ENCODE data around the gene GCKR.
"Not testable (repeated sequence)": the region's sequence is repeated elsewhere in the genome, so short reads cannot be mapped to it uniquely, and the experiment has no call there.

The GCKR gene

DNA sequence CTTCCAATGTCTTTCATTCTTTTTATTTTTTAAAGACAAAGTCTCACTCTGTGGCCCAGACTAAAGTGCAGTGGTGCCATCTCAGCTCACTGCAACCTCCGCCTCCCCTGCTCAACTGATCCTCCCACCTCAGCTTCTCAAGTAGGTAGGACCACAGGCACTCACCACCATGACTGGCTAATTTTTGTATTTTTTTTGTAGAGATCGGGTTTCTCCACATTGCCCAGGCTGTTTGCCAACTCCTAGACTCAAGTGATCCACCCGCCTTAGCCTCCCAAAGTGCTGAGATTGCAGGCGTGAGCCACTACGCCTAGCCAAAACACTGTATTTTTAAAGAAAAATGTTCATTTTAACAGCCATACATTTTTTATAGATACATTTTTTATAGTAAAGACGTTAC lies 12.7 kb downstream of the GCKR start:
- no peak for DNase-seq

DNA sequence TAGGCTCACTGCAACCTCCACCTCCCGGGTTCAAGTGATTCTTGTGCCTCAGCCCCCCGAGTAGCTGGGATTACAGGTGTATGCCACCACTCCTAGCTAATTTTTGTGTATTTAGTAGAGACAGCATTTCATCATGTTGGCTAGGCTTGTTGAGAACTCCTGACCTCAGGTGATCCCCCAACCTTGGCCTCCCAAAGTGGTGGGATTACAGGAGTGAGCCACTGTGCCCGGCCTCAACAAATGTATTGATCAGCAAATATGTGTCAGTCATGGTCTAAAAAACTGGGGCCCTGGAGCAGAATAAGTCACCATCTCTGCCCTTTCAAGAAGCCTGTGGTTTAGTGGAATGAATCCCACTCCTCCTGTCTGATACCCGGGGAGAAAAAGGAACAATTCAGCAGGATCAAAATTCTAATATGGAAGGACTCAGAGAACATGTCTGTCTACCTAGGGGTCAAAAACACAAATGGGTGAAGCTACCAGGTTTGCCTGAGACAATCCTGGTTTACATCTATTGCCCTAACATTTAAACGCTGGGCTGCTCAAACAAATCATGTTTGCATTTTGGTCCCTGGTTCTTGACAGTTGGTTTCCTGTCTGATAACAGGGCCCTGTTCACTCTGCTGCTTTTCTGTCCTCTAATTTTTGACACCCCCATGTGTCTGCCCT lies 21.6 kb downstream of the GCKR start:
- no peak for DNase-seq

DNA sequence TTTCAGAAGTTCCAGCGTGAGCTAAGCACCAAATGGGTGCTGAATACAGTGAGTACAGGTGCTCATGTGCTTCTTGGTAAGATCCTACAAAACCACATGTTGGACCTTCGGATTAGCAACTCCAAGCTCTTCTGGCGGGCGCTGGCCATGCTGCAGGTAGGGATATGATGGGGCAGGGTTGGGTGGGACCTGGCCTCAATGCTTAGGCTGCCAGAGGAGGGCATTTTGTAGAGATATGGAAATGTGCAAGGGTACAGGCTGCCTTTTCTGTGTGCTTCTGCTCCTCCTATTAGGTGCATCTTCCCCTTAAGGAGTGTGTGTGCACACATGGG lies 22.1 kb downstream of the GCKR start:
- no peak for DNase-seq

DNA sequence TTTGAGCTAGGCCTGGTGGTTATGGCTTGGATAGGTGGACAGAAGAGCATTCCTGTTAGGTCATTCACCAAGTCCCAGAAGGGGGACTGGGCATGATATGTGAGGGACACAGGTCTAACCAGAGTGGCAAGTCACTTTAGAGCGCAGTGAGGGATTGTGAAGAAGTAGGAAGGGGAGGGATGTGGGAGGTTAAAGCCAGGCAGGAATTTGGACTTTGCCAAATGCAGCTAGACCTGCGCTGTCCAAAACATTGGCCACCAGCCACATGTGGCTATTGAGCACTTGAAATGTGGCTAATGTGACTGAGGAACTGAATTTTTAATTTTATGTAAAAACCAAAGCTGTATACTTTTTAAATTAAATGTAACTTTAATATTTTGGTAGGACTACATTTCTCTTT lies 23.7 kb downstream of the GCKR start:
- no peak for DNase-seq

DNA sequence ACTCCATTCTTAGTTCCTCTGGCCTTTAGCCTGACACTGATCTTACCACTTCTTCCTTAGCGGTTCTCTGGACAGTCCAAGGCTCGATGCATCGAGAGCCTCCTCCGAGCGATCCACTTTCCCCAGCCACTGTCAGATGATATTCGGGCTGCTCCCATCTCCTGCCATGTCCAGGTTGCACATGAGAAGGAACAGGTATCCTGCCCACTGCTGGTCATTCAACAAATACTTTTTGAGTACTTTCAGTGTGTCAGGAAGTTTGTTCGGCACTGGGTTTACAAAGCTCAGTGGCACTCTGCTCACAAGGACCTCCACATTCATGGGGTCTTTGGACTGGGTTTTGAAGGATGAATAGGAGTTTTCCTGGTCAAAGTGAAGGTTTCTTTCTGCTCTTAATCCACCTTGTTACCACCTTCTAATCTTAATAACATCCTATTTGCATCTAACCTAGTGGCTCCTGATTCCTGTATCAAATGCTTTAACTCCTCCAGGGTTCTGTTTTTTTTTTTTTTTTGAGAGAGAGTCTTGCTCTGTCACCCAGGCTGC lies 25.8 kb downstream of the GCKR start:
- no peak for DNase-seq

DNA sequence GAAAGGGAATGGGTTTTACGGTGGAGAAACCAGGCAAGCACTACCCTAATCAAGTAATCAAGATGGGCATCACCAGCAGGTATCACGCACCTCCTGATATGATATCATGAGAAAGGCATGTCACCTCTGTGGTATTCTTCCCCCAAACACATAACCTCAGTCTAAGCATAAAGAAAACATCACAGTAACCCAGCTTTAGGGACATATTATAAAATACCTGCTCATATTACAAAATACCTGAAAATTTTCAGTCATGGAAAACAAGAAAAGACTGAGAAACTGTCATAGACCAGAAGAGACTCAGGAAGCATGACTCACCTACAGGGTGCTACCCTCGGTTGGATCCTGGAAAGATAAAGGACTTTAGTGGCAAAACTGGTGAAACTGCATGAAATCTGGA lies 30.5 kb downstream of the GCKR start:
- DNase-seq, result no peak

DNA sequence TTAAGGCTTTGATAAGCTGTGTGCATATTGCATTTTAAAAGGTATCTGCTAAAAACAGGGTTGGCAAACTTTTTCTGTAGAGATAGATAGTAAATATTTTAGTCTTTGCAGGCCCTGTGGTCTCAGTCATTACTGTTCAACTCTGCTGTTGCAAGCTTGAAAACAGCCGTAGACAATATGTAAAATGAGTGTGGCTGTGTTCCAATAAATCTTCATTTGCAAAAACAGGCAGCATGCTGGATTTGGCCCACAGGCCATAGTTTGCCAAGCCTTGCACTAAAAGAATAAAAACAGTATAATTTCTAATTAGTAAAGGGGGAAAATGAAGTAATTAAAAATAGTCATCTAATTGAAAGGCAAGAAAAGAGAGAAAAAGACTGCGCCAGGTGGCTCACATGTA lies 35.3 kb downstream of the GCKR start:
- DNase-seq, result no peak

DNA sequence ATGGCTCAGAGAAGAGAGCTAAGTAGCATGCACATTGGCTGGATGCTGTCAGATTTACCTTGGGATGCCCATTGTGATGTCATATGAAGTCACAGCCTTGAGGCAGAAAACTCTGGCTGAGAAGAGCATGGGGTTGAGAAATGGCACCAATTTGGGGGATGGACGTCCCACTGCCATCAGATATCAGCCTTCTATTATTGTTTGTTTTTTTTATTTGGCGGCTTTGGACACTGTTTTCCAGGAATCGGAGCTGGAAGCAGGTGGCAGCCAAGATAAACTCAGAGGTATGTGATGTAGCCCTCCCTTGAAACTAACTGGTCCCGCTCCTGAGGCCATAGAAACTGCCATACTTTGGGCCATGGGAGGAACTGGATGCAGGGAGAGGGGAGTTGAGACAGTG lies 40.6 kb downstream of the GCKR start:
- DNase-seq, result no peak

DNA sequence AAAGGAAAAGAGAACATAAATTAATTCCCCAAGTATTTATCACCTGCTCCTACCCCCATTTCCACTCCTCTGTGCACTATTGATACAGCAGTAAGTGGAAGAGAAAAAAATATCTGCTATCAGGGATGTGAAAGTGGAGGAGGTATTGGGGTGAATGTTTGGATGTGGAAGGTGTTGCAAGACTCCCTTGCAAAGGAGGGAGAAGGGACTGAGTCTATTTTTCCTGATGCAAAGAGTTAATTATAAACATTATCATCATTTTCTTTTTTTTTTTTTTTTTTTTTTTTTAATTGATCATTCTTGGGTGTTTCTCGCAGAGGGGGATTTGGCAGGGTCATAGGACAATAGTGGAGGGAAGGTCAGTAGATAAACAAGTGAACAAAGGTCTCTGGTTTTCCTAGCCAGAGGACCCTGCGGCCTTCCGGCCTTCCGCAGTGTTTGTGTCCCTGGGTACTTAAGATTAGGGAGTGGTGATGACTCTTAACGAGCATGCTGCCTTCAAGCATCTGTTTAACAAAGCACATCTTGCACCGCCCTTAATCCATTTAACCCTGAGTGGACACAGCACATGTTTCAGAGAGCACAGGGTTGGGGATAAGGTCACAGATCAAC lies 42.3 kb downstream of the GCKR start:
- not testable (repeated sequence) for DNase-seq

DNA sequence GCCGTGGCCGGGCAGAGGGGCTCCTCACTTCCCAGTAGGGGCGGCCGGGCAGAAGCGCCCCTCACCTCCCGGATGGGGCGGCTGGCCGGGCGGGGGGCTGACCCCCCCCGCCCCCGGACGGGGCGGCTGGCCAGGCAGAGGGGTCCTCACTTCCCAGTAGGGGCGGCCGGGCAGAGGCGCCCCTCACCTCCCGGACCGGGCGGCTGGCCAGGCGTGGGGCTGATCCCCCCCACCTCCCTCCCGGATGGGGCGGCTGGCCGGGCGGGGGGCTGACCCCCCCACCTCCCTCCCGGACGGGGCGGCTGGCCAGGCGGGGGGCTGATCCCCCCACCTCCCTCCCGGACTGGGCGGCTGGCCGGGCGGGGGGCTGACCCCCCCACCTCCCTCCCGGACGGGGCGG lies 43.0 kb downstream of the GCKR start:
- DNase-seq, result not testable (repeated sequence)

DNA sequence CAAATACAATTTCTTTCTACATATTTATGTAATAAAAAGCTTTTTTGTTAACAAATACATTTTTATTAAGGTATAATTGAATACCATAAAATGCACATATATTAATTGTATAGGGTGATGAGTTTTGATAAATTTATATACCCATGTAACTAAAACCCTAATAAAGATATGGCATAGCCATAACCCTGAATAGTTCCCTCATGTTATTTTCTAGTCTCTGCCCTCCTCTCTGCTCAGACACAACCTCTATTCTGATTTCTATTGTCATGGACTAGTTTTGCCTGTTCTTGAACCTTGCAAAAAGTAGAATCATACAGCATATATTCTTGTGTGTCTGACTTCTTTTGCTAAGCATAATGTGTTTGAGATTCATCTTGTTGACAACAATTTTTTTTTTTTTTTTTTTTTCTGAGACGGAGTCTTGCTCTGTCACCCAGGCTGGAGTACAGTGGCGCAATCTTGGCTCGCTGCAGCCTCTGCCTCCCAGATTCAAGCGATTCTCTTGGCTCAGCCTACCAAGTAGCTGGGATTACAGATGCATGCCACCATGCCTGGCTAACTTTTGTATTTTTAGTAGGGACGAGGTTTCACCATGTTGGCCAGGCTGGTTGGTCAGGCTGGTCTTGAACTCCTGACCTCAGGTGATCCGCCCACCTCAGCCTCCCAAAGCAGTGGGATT lies 47.6 kb downstream of the GCKR start:
- DNase-seq, result no peak

DNA sequence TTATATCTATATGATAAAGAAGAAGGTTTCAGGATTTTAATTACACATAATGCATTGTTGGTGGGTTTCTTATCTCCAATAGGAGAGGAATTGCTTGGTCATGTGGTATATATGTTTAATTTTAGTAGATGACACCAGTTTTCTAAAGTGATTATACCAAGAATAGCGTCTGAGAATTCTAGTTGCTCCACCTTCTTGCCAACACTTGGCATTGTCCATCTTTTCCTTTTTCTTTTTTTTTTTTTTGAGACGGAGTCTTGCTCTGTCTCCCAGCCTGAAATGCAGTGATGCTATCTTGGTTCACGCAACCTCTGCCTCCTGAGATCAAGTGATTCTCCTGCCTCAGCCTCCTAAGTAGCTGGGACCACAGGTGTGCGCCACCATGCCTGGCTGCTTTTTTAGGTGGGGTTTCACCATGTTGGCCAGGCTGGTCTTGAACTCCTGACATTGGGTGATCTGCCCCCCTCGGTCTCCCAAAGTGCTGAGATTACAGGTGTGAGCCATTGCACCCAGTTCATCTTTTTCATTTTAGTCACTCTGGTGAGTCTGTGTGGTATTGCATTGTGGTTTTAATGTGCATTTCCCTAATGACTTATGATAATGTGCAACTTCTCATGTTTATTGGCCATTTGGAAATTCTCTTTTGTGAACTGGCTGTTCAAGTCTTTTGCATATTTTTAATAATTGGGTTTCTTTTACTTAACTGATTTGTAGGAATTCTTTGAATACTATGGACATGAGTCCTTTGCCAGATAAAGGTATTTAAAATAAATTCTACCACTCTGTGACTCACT lies 48.9 kb downstream of the GCKR start:
- DNase-seq, result no peak

DNA sequence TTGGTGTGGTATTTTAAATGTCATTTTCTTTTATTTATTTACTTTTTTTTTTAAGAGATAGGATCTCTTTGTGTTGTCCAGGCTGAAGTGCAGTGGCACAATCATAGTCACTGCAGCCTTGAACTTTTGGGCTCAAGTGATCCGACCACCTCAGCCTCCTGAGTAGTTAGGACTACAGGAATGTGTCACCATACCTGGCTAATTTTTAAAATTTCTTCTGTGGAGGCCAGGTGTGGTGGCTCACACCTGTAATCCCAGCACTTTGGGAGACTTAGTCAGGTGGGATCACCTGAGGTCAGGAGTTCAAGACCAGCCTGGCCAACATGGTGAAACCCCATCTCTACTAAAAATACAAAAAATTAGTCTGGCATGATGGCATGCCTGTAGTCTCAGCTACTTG lies 52.7 kb downstream of the GCKR start:
- DNase-seq, result no peak

DNA sequence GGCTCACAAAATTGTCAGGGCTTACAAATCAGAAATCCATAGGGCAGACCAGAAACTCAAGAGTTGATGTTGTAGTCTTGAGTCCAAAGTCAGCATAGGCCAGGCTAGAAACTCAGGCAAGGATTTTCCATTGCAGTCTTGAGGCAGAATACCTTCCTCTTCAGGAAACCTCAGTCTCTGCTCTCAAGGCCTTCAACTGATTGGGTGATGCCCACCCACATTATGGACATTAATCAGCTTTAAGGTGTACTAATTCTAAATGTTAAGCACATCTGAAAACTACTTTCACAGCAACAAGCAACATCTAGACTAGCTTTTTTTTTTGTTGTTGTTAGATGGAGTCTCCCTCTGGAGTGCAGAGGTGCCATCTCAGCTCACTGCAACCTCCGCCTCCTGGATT lies 54.9 kb downstream of the GCKR start:
- DNase-seq, result no peak

DNA sequence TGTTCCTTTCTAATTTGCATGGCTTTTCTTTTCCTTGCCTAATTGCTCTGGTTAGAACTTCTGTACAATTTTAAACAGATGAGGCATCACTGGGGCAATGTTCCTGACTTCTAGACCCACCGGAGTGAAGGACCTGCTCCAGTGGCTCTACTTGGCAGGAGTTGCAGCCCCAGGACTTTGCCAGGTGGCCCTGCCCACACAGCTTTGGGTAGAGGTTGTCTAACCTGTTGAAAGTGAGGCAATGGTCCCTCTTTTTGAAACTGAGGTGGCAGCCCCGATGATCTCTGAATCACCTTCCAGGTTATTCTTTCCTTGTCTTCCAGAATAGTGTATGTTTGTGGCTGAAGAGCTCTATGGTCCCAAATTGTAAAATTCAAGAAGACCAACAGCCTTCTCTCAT lies 56.3 kb downstream of the GCKR start:
- DNase-seq, result no peak

DNA sequence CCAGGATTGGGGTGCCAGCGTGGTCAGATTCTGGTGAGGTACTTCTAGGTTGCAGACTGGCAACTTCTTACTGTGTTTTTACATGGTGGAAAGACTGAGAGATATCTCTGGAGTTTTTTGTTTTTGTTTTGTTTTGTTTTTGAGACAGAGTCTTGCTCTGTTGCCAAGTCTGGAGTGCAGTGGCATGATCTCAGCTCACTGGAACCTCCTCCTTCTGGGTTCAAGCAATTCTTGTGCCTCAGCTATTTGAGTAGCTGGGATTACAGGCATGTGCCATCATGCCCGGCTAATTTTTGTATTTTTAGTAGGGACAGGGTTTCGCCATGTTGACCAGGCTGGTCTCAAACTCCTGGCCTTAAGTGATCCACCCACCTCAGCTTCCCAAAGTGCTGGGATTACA lies 57.8 kb downstream of the GCKR start:
- not testable (repeated sequence) for DNase-seq

DNA sequence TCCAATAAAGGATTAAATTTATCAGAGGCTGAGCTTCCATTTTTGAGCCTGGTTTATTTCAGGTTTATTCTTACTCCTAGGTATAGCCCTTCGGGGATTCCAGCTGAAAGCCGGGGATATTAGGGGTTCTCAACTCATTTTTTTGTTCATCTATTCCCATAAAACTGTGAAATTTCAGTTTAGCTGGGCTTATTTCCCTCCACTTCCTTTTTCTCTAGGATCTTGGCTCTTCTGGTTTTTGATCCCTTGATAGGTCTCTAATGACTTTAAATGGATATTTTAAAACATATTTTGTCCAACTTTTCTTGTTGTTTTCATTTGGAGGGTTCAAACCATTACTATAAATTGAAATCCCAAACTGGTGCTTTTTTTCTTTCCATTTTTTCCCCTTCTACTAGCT lies 62.6 kb downstream of the GCKR start:
- no peak for DNase-seq

DNA sequence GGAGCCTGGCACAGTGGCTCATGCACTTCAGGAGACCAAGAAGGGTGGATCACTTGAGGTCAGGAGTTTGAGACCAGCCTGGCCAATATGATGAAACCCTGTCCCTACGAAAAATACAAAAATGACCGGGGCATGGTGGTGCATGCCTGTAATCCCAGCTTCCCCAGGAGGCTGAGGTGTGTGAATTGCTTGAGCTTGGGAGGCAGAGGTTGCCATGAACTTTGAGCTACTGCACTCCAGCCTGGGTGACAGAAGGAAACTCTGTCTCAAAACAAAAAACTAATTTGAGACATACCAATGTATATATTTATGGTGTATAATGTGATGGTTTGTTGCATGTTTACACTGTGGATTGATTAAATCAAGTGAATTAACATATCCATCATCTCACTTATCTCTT lies 64.4 kb downstream of the GCKR start:
- no peak for DNase-seq

DNA sequence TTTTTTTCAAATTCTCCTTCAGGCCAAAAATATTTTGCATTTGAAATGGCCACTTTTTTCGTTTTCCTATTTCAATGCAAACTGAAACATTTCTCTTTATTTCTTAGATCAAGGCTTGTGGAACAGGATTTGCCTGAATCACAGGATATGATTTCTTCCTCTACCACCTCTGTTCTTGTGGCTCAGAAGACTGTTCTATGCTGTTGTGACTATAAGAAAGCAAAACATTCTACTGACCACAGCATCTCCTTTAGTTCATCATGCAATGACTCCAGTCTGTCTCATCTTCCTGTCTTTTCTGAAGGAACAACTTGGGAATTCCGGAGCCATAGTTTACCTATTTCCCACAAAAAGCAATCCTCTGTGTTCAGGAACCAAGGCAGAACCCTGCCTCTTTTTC lies 70.0 kb downstream of the GCKR start:
- no peak for DNase-seq

DNA sequence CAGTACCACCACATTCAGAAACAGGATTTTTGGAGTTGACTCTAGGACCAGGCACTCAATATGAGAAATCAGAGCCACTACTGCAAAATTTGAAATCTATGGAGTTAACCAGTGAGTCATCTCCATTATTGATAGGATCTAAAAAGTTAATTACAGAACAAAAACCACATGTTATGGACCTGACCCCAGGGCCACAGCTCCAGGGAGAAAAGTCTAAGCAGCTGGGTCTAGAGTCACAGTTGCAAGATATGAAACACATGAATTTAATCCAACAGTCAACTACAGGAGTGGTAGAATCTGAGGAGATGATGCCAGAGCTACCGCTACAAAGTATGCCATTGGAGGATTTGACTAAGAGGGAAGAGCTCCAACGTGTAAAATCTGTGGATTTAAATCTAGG lies 72.8 kb downstream of the GCKR start:
- no peak for DNase-seq

DNA sequence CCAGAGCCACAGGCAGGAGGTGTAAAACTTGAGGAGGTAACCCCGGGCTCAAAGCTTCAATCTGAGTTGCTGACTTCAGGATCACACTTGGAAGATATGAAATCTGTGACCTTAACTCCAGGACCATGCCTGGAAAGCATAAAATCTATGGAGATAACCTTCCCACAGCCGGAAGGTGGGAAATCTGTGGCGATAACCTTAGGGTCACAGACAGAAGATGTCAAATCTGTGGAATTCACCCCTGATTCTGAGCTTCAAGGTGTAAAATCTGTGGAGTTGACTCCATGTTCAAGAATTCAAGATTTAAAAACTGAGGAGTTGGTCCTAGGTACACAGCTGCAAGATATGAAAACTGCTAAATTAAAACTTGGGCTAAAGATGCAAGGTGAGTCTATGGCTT lies 74.6 kb downstream of the GCKR start:
- no peak for DNase-seq

DNA sequence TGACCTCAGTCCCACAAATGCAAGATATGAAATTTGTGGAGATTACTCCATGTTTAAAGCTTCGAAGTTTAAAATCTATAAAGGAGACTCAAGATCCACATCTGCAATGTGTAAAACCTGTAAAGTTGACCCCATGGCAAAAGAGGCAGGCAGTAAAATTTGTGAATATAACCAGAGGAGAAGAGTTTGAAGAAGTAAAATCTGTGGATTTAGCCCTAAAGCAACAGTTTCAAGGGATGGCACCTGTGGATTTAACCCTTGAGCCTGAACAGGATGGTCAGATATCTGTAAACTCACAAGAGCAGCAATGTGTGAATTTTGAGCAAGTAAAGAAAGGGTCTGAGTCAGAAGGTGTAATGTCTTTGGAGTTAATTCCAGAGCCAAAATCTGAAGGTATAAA lies 75.0 kb downstream of the GCKR start:
- no peak for DNase-seq

DNA sequence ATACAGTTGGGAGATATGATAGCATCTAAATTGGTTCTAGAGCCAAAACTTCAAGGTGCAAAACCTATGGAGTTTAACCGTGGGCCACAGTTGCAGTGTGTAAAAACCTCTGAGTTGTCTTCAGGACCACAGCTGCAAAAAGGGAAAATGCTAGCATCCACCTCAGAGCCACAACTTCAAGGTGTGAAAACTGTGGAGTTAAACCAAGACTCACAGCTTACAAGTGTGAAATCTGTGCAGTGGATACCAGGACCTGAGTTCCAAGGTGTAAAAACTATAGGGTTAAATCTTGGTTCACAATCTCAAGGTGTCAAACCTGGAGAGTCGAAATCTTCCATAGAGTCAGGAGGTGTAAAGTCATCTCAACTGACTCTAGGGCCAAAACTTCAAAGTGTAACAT lies 75.8 kb downstream of the GCKR start:
- DNase-seq, result no peak

DNA sequence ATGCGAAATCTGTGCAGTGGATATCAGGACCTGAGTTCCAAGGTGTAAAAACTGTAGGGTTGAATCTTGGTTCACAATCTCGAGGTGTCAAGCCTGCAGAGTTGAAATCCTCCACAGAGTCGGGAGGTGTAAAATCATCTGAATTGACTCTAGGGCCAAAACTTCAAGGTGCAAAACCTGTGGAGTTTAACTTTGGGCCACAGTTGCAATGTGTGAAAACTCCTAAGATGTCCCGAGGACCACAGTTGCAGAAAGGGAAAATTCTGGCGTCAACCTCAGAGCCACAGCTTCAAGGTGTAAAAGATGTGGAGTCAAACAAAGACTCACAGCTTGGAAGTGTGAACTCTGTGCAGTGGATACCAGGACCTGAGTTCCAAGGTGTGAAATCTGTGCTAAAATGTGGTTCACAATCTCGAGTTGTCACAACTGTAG lies 76.4 kb downstream of the GCKR start:
- no peak for DNase-seq

Data from activated naive CD4-positive, alpha-beta T cell (primary cell).